Stimulated activated CD8-positive, alpha-beta memory T cell treated with anti-CD3 and anti-CD28 coated beads, Interleukin-7, amount 100 ng/mL, for 4 hours (primary cell): ENCODE results near the gene TMEM255B.

Source experiments
- DNase-seq, 2 donors: peaks; one replicate each; pipeline ENCODE4 v3.0.0-alpha.2; 2020; ENCODE audit warnings: low read depth in 2 of 2

Gene TMEM255B

DNA sequence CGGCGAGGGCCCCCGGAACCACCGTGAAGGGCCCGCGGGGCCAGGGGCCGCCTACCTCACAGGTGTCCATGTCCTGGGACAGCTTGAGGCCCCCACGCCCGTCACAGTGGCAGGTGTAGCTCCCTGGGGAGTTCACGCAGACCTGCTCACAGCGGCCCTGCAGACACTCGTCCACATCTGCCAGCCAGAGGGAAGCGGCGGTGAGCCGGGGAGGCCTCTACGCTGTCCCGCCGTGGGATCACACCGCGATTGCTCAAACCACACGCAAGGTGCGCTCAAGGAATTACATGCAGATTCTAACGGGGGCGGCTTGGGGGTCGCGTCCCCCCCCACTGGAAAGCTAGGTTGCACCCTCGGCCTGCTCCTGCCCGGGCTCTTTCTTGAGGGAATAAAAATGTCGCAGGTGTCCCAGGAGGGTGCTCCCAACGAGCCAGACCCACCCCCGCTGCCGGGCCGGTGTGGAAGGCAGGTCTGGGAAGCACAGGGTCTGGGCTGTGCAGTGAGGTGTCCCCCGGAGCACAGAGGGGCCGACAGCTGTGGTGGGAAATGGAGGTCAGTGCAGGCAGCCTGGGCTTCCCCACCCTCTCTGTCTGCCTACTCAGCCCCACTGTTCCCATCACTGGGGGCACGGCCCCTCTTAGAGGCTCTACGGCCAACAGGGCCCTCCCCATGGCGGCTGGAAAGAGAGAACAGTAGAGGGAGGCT is 75.6 kb downstream of the TMEM255B start:
- no peak for DNase-seq

DNA sequence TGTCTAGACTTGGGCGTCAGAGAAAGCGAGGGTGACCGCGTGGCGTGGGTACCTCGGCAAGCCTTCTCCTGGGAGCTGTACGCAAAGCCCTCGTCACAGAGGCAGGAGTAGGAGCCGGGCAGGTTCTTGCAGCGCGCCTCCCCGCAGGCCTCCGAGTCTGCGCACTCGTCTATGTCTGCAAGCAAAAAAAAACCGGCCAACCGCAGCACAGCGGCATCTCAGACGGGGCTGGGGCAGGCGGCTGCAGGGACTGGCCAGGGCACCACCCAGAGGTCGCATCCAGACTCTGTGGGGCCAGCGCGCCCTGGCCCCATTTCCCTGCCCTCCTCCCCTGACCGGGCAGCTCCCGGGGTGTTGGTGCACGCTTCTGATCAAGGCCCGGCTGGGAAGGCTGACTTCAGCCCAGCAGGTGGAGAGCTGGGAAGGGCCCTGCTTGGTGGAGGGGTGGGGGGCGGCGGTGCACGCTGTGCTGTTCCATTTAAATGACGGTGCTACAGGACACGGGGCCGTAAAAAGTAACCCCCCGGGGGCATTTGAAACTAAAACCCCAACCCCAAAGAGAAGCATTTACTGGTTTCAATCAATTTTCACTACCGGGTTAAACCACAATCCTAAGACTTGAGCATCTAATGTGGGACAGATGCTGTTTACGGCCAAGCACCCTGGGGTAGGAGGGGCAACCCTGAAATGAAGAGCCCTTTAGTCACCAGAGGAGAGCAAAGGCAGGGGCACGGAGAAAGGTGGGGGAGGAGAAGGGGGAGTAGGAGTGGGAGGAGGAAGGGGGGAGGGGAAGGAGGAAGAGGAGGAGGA is 76.6 kb downstream of the TMEM255B start:
- no peak for DNase-seq

DNA sequence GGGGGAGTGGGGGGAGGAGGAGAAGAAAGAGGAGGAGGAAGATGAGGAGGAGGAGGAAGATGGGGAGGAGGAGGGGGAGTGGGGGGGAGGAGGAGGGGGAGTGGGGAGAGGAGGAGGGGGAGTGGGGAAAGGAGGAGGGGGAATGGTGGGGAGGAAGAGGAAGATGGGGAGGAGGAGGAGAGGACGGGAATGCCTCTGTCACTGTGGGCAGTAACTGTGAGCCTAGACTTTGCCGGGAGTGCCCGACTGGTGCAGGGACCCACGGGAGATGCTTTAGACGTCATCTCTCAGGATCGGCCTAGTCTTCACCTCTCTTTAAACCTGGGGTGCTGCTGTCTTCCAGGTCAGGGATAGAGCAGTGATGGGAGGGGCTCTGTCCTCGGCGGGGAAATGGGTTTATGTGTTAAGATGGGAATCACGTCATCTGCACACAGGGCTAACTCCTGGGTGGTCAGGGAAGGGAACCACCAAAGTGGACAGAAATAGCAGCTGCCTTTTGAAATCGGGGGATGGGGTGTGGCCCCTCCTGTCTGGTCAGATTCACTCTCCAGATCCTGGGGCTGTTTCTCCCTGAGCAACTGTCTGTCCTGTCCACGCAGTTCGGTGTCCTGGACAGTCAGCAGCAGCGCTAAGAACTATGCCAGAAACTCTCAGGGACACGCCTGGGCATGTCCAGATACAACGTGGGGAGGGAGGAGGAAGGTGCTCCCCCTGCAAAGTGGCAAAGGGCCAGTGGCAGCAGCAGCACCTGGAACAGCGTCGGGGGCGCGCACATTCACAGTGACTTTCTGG is 77.9 kb downstream of the TMEM255B start:
- DNase-seq = no peak

DNA sequence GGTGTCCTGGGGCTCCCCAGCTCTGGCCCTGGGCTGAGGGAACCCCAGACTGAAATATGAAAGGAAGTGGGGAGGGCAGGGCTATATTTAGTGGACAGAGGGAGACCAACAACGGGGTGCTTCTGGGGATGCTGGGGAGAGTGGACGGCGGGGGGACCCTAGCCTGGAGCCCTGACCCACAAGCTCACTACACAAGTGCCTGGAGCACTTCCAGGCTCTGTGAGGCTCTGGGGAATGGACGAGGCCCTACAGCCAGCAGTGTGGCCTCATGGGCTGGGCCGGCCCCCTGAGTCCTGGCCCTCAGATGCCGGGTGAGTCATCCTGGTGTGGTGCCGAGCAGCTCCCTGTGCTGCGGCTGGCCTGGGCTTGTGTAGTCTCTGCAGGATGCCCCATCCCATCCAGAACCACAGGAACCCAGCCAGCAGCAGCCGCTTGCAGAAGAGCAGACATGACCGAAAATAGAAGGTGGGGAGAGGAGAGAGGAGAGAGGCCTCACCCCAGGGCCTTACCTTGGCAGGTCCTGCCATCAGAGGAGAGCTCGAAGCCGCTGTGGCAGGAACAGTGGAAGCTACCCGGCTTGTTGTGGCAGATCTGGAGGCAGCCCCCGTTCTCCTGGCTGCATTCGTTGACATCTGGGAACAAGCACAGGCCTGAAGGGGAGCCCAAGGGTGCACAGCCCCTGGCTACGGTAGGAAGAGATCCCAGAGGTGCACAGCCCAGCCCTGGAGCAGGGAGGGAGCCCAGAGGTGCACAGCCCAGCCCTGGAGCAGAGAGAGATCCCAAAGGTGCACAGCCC is 78.7 kb downstream of the TMEM255B start:
- DNase-seq = no peak

DNA sequence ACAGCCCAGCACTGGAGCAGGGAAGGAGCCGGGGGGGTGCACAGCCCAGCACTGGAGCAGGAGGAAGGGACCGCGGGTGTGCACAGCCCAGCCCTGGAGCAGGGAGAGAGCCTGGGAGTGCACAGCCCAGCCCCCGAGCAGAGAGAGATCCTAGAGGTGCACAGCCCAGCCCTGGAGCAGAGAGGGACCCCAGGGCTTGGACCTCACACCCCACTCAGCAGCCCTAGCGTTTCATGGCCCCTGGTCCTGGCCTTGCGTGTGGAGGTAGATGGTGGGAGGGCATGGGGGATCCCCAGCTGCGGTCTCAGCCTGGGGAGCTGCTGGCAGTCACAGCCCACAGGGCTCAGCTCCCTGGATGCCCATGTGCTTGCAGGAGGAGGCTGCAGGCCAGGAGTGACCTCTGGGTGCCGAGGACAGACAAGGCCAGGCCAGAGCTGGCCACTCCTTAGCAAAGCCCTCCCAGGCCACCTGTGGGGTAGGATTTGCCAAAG is 79.7 kb downstream of the TMEM255B start:
- DNase-seq = no peak

DNA sequence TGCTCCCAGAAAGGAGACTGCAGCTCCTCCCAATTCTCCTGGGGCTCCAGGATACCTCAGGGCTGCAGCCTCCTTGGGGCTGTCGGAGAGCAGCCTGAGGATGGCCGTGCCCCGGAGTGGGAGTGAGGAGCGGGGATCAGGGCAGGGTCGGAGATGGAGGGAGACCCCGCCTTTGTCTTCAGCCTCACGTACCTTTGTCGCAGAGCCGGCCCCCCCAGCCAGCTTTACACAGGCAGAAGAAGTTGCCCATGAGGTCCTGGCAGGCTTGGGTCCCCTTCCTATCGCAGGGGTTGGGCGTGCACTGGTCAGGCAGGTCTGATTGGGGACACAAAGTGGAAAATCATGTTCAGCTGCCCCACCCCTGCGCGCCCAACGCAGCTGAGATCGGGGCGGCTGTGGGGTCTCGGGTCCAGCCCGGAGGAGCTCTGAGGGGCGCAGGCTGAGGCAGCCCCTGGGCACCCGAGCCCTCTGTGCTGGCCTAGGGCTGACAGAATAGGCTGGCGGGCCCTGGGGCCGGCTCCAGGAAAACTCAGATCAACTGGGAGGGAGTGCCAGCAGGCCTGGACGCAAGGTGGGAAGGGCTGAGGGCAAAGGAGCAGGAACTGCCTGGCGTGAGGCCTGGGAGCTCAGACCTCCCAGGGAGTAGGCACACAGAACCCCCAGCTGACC is 80.6 kb downstream of the TMEM255B start:
- no peak for DNase-seq

DNA sequence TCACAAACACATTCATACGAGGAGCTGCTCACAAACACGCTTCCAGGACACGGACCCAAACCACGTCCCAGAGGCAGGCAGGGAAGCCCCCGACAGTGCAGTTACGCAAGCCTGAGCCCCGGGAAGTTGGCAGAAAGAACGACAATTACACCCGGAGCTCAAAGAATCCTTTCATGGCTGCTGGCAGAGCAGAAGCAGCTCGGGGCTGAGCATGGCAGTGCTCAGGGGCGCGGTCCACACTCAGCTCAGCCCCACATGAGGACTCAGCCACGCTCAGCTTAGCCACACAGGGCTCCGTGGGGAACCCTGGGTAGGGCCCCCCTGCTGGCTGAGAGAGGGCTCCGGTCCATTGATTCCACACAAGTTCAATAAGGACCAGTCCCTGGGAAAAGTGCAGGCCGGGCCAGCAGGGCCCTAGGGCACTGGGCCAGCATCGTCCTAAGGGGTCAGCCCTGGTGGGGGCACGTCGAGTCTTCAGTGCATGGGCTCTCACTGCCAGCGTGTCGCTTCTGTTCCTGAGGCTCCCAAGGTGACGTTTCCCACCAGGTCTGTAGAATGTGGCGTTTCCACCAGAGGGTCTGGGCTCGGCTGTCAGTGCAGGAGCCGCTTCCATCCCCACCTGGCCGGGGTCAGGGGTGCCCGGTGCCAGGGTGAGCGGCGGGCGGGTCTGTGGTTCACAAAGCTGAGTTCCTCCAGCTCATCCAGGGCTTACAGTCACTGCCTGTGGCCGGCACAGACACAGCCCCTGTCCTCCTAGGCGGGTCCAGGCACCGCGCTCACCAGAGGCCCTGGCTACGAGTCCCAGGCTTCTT is 81.7 kb downstream of the TMEM255B start:
- no peak for DNase-seq

DNA sequence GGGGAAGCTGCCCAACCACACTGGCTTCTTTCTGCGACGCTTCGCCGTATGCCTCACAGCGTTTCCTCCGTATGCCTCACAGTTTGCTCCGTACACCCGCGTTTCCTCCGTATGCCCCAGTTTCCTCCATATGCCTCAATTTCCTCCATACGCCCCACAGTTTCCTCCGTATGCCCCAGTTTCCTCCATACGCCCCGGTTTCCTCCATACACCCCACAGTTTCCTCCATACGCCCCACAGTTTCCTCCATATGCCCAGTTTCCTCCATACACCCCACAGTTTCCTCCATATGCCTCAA is 82.3 kb downstream of the TMEM255B start:
- no peak for DNase-seq

DNA sequence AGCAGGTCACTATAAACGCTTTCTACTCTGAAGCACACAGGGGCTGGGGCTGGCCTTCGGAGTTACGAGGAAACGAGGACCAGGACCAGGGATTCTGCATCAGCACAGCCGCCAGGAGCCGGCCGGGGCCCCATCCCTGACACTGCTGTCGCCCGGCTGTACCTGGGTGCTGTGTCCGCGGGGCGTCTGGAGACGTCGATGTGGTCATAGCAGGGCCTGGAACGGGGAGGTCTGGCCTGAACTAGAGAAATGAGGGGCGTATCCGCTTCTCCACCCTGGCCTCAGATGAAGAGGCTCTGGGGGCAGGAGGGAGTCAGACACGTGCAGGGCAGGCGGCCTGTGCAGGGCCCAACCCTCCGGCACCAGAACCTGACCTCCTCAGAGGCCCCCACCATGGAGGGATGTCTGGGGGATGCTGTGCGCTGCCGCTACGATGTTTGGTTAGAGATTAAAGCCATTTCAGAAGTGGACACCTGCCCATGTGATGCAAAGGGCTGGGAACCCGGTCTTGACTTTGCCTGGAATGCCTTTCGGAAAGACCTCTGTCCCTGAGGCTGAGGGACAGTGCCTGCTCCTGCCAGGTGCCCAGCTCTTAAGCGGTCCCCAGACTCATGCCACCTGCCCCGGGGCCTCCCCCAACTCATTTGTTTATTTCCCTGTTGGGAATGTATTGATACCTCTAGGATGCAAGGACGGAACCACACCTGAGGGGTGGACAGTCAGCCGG is 83.5 kb downstream of the TMEM255B start:
- no peak for DNase-seq

DNA sequence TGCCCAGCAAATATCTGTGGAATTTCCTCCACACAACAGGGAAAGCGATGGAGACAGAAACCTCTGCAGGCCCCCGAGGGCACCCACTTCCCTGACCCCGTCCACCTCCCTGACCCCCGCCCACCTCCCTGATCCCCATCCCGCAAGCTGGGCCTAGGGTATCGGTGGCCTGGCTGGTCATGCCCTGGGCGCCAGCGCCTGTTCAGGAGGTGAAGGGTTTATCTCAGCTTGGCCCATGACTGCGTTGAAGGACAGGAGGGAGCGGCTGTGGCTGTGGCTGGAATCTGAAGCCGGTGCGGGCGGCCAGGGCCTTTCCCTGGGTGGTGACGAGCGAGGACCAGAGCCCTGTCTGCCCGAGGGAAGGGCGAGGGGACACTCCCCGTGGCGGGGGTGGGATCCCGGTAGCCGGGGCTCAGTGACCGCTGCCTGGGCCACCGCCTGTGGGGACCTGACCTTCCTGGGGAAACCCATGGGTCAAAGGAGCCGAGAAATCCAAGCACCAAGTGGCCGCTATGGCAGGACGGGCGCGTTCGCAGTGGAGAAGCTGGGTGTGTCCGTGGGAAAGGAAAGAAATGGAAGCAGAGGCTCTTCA is 84.1 kb downstream of the TMEM255B start:
- no peak for DNase-seq

DNA sequence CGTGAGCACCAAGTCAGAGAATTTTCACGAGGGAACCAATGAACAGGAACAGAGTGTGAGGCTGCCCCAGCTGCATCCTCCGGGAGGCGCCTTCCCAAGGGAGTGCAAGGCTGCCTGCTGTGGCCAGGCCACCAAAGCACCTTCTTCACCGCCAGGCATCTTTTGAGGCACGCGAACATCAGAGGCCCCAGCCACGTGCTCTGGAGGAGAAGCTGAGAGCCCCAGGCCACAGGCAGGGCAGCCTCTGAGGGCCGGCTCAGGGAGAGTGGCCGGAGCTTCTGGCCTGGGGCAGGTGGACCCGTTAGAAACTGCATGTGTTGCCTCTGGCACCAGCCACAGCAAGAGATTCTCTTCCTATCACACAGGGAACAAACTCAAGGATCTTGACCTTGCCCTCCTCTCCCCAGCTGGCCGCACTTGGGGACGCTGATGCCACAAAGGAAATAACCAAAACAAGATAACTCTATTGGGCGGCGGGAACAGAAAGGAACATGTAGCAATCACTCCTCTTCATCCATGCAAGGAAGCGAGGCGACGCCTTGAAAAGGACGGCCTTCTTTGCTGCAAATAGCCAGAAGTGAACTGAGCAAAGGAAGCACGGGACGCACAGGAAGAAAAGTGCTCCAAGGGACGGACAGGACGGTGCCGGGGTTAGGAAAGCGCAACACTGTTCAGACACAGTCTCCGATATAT is 85.0 kb downstream of the TMEM255B start:
- DNase-seq = no peak

DNA sequence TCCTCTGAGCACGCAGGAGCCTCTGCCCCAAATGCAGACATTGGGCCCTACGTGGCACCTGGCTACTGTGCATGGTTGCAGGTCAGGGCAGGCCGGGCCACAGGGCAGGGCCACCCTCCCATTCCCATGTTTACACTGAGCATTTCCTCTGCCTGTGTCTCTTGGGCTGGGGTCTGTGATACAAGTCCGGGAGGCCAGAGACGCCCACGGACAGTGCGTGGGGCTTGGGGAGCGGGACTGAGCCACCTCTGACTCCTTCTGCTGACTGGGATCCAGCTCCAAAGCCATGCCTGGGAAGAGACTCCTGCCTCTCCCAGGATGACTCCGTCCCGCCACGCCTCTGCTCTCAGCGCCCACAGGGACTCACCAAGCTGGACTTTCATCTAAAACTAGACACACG is 86.0 kb downstream of the TMEM255B start:
- no peak for DNase-seq

DNA sequence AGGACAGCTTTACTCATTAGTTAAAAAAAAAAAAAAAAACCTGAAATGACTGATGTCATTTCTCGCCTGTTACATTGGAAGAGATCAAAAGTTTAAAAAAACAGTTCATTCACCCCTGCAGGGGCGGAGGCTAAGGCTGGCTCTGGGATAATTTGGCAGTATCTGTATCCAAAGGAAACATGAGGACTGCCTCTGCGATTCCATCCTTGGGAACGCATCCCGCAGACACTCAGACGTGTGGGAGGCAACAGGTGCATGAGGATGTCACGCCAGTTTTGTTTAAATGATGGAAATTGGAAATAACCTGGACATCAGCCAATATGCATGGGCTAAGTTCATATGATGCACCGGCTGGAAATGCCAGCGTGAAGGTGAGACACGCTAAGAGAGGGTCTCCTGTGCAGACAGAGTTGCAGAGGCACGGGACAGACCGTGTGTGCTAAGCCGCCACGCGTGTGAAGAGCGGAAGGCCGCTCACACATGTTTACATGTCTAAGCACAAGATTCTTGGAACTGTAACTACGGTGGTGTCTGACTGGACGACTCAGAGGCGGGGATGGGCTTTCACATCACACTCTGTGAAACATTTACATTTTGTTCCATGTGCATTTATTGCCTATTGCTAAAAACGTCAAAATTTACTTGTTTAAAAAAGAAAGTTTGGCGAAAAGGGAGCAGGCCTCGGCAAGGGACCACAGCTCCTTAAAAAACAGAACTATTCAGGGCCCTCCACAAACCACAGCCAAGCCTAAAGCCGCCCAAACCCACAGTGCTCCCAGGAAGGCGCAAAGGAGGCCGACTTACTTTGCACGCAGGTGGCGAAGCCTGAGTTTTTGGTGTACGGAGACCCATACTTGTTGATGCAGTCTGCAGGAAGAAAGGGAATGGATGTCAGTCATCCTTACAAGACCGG is 87.0 kb downstream of the TMEM255B start:
- no peak for DNase-seq

DNA sequence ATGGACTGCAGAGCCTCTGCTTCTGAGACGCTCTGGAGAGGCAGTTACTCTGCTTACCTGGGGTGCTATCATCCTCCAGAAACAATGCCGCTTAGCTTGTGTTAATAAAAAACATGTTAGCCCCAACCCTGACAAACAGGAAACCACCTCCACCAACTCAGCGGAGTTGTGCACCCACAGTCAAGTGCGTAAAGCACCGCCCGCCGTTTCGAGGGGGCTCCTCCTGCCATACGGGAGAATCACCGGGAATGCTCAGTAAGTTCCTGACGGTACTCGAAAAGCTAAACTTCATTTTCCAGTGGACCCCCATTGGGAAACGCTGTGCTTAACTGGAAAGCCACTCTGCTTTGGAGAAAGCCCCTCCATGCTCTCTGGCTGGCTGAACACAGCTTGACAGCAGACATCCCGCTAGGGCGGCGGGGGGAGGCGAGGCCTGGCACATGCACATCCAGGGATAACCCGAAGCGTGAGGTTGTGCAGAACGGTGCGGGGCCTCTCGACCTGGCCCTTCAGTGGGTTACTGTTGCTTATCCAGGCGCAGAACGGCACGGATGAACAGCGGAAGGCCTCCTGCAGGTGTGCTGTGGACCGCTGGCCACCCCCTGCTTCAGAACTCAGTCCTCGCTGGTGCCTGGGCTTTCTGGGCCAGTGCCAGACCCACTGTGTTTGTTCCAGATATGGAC is 87.8 kb downstream of the TMEM255B start:
- no peak for DNase-seq

DNA sequence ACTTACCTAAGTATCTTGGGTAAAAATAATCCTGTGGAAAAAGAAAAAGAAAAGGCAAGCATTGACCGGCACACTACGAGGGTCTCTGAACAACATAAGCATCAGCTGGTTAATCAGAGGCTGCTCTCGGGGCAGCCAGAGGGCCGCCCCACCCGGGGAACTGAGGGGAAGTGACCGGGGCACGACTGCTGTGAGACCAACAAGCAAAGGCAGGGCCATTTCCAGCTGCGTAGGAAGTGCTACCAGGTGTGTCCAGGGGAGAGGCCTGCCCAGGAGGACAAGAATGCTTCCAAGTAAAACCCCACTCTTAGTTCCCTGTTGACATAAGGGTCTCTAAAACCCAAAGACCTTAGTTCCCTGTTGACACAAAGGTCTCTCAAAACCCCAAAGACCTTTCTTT is 89.0 kb downstream of the TMEM255B start:
- no peak for DNase-seq

DNA sequence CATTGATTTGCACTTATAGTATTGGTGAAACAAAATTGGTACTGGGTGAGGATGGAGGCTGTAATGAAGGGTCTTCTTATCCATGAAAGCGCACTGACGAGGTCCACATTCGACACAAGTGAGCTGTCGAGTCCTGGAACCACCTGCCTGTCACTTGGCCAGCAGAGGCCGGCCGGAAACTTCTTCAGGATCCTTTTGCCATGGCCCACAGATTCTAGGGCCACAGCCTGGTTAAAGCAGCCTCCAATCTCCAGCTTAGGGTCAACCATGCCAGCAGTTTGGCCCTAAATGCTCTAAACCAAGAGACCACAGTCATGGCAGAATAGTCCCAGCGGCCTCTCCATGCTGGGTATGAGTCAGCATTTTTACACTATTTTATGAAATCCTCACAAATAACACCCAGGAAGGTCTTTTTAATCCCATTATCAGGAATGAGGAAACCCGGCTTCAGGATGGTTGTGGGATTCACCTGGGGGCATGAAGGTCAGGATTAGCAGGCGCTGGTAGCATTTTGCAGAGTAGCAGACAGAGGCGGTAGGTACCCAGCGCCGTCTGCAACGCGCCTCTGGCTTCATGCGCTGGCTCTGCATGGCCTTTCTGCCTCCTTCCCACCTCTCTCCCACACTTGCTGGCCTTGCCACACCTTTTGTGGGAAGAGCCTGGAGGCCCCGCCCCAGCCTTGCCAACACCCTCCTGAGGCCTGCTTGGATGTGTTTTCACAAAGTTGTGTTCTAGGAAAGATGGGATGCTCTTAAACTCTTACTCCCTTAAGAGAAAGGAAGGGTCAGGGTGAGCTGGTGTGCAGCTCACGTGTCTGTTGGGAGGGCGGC is 89.6 kb downstream of the TMEM255B start:
- DNase-seq = no peak
